CD4-positive, alpha-beta T cell treated with Interleukin-6 for 4 hours (primary cell): ENCODE data around the gene HTT-AS.
A peak's percentile ranks its signal among the peaks of the same experiment; 100 is the strongest.

Source experiments
- DNase-seq: peaks from one replicate; pipeline ENCODE4 v3.0.0-alpha.2; 2020; ENCODE audit warnings: mixed read lengths

HTT-AS gene

DNA sequence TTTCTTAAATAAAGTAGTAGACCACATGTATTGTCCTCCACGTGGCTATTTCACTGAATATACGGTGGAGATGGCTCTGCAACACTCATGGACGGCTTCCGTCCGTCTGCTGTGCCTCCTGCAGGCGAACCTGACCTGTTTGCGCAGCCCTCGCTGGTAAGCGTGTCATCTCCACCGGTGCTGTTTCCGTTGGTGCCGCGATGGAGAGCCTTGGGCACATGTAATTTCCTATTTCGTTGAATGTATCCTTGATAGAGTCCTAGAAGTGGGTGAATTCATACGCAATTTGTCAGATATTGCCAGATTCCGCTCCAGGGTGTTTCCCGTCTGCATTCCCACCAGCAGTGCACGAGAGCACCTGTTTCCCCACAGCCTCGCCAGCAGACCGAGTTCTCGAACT lies 48.5 kb downstream of the HTT-AS start:
- DNase-seq: no peak

DNA sequence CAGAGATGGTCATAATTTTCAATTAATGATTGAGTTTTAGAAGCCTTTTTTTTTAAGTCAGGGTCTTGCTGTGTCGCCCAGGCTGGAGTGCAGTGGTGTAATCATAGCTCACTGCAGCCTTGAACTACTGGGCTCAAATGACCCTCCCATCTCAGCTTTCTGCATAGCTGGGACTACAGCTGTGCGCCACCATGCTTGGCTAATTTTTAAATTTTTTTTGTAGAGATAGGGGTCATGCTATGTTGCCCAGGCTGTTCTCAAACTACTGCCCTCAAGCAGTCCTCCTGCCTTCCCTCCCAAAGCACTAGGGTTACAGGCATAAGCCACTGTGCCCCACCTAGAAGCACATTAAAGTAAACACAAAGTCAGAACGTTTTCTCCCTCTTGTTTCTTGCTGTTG lies 51.7 kb downstream of the HTT-AS start:
- DNase-seq: no peak

DNA sequence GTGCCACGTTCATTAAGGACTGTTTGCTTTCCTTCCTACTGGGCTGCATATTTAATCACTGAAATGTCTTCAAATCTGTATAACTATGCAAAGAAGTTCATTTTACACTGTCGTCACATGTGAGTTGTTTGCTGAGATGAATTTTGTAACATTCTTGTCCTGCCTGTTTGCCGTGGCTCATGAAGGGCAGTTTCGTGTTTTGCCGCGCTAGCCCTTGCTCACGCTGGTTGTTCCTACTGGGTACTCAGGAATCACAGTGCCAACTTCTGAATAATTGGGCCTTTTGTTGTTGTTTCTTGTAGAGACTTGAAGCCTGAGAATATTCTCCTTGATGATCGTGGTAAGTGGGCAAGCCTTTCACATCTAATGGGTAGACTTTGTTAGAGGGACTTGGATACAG lies 52.2 kb downstream of the HTT-AS start:
- DNase-seq: no peak

DNA sequence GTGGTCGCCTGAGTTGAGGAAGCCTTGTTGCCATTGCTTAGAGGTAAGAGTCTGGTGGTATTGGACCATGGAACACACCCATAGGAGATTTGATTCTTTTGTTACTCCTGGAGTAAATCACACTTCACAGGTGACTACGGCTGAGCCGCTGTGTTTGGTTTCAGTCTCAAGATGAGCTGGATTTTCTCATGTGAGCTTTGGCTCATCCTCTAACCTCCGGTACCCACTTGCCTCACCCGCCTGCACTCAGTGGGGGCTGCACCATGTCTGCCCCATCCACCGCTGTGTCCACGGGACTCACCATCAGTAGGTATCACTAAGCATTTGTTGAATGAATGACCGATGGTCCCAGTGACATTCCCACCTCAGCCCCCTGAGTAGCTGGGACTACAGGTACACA lies 52.7 kb downstream of the HTT-AS start:
- no peak for DNase-seq

DNA sequence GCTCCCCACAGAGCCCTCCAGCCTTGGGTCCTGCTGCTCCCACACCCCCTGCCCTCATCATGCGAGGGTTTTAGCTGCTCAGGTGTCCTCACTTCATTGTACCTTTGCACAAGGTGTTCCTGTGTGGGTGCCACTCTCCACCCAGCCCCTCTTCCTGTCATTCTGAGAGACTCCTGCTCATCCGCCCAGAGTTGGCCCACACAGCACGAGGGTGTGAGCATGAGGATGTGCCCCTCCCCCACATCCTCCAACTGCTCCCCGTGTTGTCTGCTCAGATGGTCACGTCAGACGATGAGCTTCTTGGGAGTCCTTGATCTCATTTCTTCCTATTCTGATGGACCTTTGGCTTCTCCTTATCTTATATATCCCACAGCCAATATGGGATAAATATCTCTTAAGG lies 53.2 kb downstream of the HTT-AS start:
- peak; percentile 18 for DNase-seq

DNA sequence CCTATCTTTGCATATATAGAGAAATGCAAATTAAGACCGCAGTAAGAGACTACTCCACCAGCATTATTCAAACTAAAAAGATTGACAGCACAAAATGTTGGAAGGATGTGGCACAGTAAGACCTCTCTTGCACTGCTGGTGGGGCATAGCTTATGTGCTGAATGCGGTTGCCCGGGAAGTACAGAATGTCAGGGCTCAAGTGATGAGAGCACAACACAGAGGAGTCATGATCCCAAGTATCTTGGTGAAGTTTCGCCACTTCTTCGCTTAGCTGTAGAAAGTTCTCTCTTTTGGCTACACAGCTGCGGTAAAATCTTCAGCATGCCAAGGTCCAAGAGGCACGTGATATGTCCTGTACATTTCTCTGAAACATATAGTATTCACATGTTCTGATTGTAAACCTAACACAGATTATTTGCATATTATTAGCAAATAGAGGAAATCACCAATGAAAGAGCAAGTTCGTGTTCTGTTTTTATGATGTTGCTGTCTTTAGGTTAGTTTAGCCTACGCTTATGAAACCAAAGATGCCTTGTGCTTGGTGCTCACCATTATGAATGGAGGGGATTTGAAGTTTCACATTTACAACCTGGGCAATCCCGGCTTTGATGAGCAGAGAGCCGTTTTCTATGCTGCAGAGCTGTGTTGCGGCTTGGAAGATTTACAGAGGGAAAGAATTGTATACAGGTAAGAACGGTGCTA lies 55.0 kb downstream of the HTT-AS start:
- no peak for DNase-seq

DNA sequence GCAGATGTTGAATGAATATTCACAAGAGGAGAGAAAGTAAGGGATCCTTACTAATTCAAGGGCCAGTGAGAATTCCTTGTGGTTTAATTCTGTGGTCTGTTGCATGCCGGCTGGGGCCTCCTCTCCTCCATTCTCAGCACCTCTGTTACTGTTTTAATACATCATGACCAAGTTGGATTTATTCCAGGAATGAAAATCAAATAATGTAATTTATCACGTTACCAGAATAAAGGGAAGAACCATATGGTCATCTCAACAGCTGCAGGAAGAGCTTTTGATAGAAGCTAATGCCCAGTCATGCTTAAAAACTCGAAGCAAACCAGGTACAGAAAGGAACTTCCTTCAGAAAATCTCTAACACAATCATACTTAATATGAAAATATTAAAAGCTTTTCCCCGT lies 56.8 kb downstream of the HTT-AS start:
- no peak for DNase-seq

DNA sequence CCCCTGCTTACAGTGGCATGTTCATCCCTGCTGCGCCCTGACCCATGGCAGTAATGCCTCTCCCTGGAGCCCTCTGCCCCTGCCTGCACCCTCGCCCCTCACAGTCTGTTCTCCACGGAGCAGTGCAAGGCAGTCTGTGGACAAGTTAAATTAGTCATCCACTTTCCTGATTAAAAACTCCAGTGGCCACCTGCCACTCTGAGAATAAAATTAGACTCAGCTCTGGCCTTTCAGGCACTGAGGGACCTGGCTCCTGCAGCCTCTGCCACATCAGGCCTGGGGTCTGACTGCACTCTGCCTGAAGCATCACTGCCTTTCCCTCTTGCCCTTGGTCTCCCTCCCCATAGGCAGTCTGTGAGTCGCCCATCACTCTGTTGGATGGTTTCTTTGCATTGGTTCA lies 57.4 kb downstream of the HTT-AS start:
- DNase-seq: no peak

DNA sequence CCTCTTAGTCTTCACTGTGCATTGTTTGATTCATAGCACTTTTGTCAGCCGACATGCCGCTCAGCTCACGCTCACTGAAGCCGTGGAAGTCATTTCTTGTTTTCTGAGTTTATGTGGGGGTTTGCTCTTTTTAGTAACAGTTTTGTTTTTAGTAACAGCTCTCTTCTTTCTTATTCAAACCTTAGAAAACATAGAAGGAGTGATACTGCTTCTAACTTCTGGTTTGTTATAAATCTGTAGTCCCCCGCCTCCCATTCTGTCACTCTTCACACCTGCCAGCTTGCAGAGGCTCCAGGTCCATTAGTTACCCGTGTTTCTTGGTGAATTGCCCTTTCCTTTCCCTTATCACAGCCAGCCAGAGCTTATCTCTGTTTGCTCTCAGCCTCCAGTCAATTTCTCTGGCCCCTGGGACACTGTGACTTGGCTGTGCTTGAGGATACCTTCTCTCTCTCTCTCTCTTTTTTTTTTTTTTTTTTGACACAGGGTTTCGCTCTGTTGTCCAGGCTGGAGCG lies 60.4 kb downstream of the HTT-AS start:
- no peak for DNase-seq
